Ecto neural progenitor cell (in vitro differentiated cells): ENCODE measurements around the gene OGFR.

Experiments used
- DNase-seq: peaks from one replicate; pipeline ENCODE4 v3.0.0-alpha.2; 2018; ENCODE audit warnings: low spot score

Gene OGFR

GRCh38 chr20:62784497-62784896, 20.1 kb upstream of the OGFR start:
- no peak for DNase-seq

- DNase-seq = no peak
Observed at GRCh38 chr20:62785393-62785792, 19.2 kb upstream of the OGFR start.

DNA sequence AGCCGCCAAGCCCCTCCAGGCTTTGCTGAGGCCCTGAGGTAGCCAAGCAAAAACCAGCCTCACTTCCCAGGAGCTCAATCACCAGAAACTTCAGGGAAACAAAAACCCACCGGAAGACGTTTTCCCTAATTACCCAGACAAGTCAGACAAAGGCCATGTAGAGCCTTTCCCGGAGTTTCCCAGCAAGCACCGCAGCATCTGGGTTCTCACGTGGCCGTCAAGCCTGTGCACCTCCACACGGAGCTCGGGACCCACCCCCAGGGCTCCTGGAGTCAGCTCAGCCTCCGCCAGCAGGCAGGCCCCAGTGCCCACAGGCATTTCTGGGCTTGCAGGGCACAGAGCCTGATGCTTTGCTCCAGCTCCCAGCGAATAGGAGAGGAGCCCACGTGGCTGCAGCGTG, 18.5 kb upstream of the OGFR start:
- DNase-seq = no peak

- no peak for DNase-seq
Observed at GRCh38 chr20:62787321-62787720, 17.3 kb upstream of the OGFR start.

DNA sequence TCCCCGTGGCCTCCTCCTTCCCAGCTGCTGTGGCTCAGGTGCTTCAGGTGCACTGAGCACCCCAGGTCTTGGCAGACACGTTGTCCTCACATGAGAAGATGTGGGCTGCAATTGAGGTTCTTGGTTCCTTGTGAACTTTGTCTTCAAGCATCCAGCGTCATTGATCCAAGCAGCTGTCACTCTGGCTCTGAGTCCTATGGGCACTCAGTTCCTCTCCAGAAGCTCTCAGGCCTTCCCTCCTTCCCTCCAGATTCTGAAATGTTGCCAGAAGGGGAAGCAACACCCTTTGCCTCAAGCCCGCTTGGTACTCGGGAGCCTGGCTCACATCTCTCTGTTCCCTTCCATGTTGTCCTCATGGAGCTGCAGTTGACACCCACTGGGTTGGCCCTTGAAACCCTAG, 16.8 kb upstream of the OGFR start:
- DNase-seq = no peak

GRCh38 chr20:62788607-62789006, 16.0 kb upstream of the OGFR start:
- DNase-seq = no peak

- DNase-seq = no peak
Observed at GRCh38 chr20:62790075-62790474, 14.6 kb upstream of the OGFR start.

DNA sequence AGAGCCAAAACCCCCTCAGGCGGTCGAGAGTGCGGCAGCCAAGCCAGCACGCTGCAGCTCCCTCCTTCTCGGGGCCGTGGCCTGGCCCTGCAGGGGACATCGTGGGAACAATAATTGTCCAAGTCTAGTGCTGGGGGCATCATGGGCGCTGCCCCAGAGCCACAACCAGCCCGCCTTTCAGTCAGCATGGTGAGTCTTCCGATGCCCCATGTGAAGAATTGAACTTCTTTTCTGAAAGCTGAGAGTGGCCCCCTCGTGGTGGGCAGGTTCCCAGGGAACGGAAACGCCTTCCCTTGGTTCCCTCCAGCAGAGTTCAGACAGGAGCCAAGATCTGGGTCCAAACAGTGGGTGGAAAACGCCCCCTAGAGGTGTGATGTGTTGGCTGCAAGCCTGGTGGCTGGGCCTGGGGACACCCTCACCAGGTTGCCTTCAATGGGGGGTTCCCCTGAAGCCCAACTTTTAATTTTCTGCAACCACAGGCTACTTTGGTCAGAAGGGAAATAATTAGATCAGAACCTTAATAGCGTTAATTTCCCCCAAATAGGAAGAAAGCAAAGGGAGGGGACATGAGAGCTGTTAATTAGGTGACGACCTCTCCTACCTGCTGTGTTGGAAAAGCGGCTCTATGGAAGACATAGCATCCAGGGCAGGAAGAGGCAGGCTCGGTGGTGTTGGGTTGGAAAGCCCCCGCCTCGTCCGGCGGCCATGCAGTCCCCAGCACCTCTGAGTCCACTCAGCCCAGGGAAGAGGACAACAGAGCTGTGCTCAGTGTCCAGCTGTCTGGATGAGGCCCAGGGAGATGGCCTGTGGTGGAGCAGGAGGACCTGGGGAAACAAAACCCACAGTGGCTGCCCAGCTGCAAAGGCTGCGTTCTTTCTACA, 13.1 kb upstream of the OGFR start:
- peak; percentile 91 for DNase-seq

DNA sequence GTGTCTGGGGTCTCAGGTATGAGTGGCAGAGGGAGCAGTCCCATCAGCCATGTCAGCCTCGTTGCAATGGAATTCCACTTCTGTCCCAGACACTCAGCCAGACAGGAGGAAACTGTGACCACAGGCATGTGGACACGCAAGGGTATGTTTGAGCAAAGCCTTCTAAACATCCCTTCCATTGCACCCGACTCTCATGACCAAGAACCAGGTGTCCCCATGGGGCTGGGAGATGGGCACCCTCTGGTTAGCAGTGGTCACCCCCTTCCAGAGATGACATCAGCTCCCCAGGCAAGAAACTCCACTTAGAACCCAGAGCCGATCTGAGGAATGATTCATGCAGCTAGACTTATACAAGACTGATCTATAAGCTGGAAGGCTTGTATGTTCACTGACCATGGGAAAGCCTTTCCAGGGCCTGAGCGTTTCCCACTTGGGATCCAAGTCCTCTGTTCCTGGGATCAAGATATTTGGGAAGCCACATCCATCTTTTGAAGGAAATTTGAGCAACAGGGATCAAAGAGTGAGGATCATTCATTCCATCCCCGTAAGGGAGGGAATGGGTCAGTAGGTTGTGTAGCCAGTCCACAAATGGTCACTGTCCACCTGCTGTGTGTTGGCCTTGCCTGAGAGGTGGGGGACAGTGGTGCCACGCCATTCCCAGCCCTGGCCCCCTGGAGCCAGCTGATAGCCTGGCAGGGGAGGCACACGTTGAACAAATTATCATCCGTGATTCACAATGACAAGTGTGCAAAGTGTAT, 12.3 kb upstream of the OGFR start:
- no peak for DNase-seq

DNA sequence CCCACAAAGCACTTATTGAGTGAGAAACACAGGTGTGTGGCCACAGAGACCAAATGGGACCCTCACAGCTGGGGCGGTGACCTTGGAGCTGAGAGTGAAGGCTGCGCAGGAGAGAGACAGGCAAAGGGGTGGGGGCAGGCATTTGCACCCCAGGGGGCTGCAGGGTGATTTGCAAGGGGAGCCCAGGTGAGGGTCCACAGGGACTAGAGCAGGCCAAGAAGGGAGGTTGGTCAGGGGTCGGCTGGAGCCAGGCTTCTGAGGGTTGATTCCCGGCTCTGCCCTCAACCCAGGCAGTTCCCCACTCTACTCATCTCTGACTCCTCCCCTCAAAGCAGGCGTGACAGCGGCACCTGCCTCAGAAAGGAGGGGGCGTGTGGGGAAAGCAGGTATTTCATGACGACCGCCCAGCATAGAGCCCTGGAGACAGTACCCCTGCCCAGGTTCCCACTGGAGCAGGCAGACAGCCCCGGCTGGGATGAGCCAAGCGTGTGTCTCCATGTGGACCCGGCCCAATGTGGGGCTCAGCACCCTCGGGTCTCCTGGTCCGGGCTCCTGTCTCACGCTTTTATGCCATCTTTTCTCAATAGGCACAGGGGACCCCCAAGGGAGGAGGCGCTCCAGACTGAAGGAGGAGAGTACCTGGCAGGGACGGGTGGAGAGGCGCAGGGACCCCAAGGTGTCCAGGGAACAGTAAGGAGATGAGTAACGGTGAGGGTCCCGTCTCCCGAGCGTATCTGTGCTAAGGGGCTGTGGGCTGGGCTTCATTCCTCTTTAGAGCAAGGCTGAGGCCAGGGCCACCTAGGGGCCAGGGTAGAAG, 11.5 kb upstream of the OGFR start:
- DNase-seq = no peak

GRCh38 chr20:62793757-62794006, 11.0 kb upstream of the OGFR start:
- no peak for DNase-seq

DNA sequence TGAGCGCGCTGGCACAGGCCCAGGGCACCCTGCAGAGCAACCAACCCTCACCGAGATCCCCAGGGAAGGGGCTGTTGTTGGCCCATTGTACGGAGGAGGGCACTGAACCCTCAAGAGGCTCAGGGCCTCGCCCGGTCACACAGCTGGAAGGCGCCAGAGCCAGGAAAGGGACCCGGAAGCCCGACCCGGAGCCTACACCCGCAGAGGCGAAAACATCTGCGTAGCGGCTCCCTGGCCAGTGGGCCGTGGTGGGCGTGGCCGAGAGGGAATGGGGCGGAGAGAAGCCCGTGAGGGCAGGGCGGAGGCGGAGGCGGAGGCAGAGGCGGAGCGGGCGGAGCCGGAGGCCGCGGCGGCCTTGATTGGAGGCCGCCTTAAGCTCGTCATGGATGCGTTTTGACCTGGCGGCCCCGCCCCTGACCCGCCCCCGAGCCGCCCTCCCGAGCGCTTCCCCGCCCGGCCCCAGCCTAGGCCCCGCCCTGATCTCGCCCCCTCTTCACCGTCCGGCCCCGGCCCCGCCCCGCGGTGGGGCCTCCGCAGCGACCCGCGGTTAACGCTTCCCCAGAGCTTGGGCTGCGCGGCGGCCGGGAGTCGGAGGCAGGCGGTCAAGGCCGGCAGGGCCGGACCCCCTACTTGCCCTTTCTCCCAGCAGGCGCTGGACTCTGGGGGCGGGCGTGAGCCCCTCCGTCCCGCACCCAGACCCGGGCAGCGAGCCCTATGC, 10.5 kb upstream of the OGFR start:
- peak; percentile 97 for DNase-seq

GRCh38 chr20:62795023-62795761, 9.4 kb upstream of the OGFR start:
- DNase-seq = peak; percentile 79

- DNase-seq = no peak
Observed at GRCh38 chr20:62796699-62797491, 7.7 kb upstream of the OGFR start.

DNA sequence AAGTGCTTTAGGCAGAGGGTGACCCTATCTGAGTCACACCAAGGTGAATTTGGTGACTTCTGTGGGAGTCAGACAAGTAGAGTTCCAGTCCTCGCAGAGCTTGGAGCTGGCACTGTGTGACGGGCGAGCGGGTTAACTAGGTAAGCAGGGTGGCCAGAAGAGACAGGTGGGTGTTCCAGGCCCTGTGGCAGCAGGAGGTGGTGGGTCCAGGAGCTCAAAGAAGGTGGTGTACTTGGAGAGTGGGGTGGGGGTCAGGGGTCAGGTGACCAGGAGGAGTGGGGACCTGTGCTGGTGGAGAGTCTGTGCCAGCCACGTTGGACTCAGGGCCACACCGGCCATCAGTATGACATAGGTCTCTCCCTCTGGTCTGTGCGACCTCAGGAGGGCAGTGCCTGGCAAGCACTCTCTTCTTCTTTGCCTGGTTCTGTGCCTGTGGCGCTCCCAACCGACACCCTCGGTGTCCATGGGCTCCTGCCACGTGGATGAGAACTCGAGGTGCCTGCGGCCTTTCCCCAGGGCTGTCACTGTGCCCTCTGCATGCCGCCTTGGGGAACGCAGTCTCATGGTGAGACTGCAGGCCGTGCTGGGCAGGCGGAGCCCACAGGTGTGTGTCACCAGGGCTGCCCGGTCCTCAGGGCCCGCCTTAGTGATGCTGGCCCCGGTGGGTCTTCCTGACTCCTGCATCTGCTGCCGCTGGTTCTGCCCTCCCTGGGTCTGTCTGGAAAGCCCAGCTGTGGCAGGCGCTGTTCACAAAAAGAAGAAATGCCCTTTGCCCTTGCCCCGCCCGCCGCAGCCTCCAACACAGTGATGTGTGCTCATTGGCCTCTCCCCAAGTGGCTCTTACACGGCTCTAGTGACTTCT, 6.7 kb upstream of the OGFR start:
- no peak for DNase-seq

- no peak for DNase-seq
Observed at GRCh38 chr20:62799036-62799435, 5.6 kb upstream of the OGFR start.

DNA sequence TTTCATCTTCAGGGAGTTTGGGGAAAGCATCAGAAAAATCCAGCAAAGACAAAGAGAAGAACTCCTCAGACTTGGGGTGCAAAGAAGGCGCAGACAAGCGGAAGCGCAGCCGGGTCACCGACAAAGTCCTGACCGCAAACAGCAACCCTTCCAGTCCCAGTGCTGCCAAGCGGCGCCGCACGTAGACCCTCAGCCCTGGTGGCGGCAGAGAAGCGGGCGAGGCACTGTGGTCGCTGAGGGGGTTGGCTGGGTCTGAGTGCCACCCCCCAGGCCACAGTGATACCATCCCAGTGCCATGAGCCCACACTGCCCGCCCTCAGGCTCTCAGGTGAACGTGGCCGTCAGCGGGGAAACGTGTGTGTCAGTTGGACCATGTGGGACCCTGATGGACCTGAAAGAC, 5.2 kb upstream of the OGFR start:
- no peak for DNase-seq

- no peak for DNase-seq
Observed at GRCh38 chr20:62799873-62800272, 4.8 kb upstream of the OGFR start.
